ENCODE measurements around the gene DHRSX. TPM values are rescaled to one million over a fixed set of nuclear protein-coding genes. Genes with fewer than 3 reads are reported as not detected.

DHRSX gene
- total RNA-seq, 1 experiment from 2014 or later, result 21.5 TPM

GRCh38 chrX:2192584-2193272 is 308.0 kb downstream of the DHRSX start:
- CTCF ChIA-PET, result no interaction called here
- H3K27me3 Mint-ChIP-seq (ENCODE audit: unreplicated experiment), result no peaks in the 10 kb centered on the region
- H3K36me3 Mint-ChIP-seq (ENCODE audit: insufficient read depth, unreplicated experiment), result no peaks in the 10 kb centered on the region
- H3K4me3 Mint-ChIP-seq (ENCODE audit: low read depth, unreplicated experiment), result no peak overlapping the region
- no peaks in the 10 kb centered on the region for H3K4me1 Mint-ChIP-seq (ENCODE audit: low read depth, unreplicated experiment)
- no peak overlapping the region for H3K27ac Mint-ChIP-seq (ENCODE audit: unreplicated experiment)
- intact Hi-C loops (cut with micrococcal nuclease; ENCODE audit: unreplicated experiment), result no loop called here
- no TSS peak for BruUV-seq (replicated peaks)
- TF ChIP-seq, protein P1, sequence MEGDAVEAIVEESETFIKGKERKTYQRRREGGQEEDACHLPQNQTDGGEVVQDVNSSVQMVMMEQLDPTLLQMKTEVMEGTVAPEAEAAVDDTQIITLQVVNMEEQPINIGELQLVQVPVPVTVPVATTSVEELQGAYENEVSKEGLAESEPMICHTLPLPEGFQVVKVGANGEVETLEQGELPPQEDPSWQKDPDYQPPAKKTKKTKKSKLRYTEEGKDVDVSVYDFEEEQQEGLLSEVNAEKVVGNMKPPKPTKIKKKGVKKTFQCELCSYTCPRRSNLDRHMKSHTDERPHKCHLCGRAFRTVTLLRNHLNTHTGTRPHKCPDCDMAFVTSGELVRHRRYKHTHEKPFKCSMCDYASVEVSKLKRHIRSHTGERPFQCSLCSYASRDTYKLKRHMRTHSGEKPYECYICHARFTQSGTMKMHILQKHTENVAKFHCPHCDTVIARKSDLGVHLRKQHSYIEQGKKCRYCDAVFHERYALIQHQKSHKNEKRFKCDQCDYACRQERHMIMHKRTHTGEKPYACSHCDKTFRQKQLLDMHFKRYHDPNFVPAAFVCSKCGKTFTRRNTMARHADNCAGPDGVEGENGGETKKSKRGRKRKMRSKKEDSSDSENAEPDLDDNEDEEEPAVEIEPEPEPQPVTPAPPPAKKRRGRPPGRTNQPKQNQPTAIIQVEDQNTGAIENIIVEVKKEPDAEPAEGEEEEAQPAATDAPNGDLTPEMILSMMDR (IDR thresholded peaks at IDR 0.05; ENCODE audit: unreplicated experiment), result no peak
- DNase-seq, result no peak
- H3K9me3 Mint-ChIP-seq (ENCODE audit: low read depth, unreplicated experiment), result peaks cover 15% of the 10 kb centered on the region

DNA sequence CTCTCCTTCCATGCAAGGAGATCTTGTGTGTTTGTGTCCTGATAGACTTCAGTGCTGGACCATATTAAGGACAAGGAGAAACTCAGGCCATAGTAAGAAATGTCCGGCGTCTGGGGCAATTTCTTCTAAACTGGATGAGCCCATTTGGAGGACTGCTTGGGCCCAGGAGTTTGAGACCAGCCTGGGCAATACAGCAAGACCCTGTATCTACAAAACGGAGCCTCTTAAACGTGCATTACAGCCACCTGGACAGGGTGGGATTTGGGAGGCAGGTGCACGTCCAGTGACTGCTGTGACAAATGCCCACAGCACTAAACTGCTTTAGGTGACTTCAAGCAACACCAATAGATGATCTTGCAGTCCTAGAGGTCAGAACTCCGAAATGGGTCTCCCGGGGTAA is 311.9 kb downstream of the DHRSX start:
- CTCF ChIA-PET, result no interaction called here
- no peak for DNase-seq
- Mint-ChIP-seq H3K9me3 (ENCODE audit: low read depth, unreplicated experiment) (peaks cover 14% of the 10 kb centered on the region), H3K36me3 (ENCODE audit: insufficient read depth, unreplicated experiment) (no peaks in the 10 kb centered on the region), H3K4me1 (ENCODE audit: low read depth, unreplicated experiment) (no peaks in the 10 kb centered on the region), H3K27me3 (ENCODE audit: unreplicated experiment) (no peaks in the 10 kb centered on the region), H3K27ac (ENCODE audit: unreplicated experiment) (no peak overlapping the region), H3K4me3 (ENCODE audit: low read depth, unreplicated experiment) (no peak overlapping the region)
- intact Hi-C loops (cut with micrococcal nuclease; ENCODE audit: unreplicated experiment), result no loop called here
- BruUV-seq (replicated peaks), result no TSS peak
- TF ChIP-seq, protein P1 (IDR thresholded peaks at IDR 0.05; ENCODE audit: unreplicated experiment), result no peak

- BruUV-seq (replicated peaks), result no TSS peak
- CTCF ChIA-PET, result no interaction called here
- intact Hi-C loops (cut with micrococcal nuclease; ENCODE audit: unreplicated experiment), result no loop called here
- H3K36me3 Mint-ChIP-seq (ENCODE audit: insufficient read depth, unreplicated experiment), result no peaks in the 10 kb centered on the region
- TF ChIP-seq, protein P1 (IDR thresholded peaks at IDR 0.05; ENCODE audit: unreplicated experiment), result no peak
- no peak for DNase-seq
- peaks cover 11% of the 10 kb centered on the region for H3K9me3 Mint-ChIP-seq (ENCODE audit: low read depth, unreplicated experiment)
- H3K27me3 Mint-ChIP-seq (ENCODE audit: unreplicated experiment), result no peaks in the 10 kb centered on the region
- H3K27ac Mint-ChIP-seq (ENCODE audit: unreplicated experiment), result no peak overlapping the region
- no peaks in the 10 kb centered on the region for H3K4me1 Mint-ChIP-seq (ENCODE audit: low read depth, unreplicated experiment)
- H3K4me3 Mint-ChIP-seq (ENCODE audit: low read depth, unreplicated experiment), result no peak overlapping the region
Observed at GRCh38 chrX:2188330-2188792, 312.4 kb downstream of the DHRSX start.

GRCh38 chrX:2187352-2188115 is 313.2 kb downstream of the DHRSX start:
- no peaks in the 10 kb centered on the region for H3K27me3 Mint-ChIP-seq (ENCODE audit: unreplicated experiment)
- no peak for DNase-seq
- BruUV-seq (replicated peaks), result no TSS peak
- CTCF ChIA-PET, result no interaction called here
- no peaks in the 10 kb centered on the region for H3K36me3 Mint-ChIP-seq (ENCODE audit: insufficient read depth, unreplicated experiment)
- intact Hi-C loops (cut with micrococcal nuclease; ENCODE audit: unreplicated experiment), result no loop called here
- H3K4me3 Mint-ChIP-seq (ENCODE audit: low read depth, unreplicated experiment), result no peak overlapping the region
- no peak overlapping the region for H3K27ac Mint-ChIP-seq (ENCODE audit: unreplicated experiment)
- TF ChIP-seq, protein P1 (IDR thresholded peaks at IDR 0.05; ENCODE audit: unreplicated experiment), result no peak
- H3K9me3 Mint-ChIP-seq (ENCODE audit: low read depth, unreplicated experiment), result peaks cover 8% of the 10 kb centered on the region
- no peaks in the 10 kb centered on the region for H3K4me1 Mint-ChIP-seq (ENCODE audit: low read depth, unreplicated experiment)
